GM12878 (cell line): Measurements from ENCODE around the gene KCTD2. TPM values are rescaled to one million over a fixed set of nuclear protein-coding genes. Genes with fewer than 3 reads are reported as not detected.

Experiments used
- ASH2L ChIP-seq: fragments of 300-600, 200-600 bp; sonication (generic); IDR thresholded peaks from 2 replicates; pipeline ENCODE4 v1.6.1; 2017; ENCODE audit warnings: low read depth, mild to moderate bottlenecking, borderline replicate concordance
- BACH1 ChIP-seq: fragments of 450-650 bp; IDR thresholded peaks from 2 replicates; pipeline ENCODE4 v1.6.1; 2017; ENCODE audit warnings: mild to moderate bottlenecking, borderline replicate concordance
- BCL3 ChIP-seq: IDR thresholded peaks from 2 replicates; pipeline ENCODE4 v1.6.1; 2011; ENCODE audit warnings: borderline replicate concordance, low read depth, mild to moderate bottlenecking, moderate library complexity, low read length; ENCODE audit not compliant: insufficient read depth, poor library complexity, severe bottlenecking
- CHD1 ChIP-seq: IDR thresholded peaks from 2 replicates; pipeline ENCODE4 v1.6.1; 2012; ENCODE audit warnings: low read depth, low read length, improper control_type of control experiment
- DPF2 ChIP-seq: fragments of 450-650 bp; IDR thresholded peaks from 2 replicates; pipeline ENCODE4 v1.6.1; 2017; ENCODE audit warnings: mild to moderate bottlenecking
- ESRRA ChIP-seq: IDR thresholded peaks from 2 replicates; pipeline ENCODE4 v1.6.1; 2012; ENCODE audit warnings: mild to moderate bottlenecking, low read length, improper control_type of control experiment
- IKZF2 ChIP-seq, 2 experiments: fragments of 450-650 bp; IDR thresholded peaks; 2 replicates each; pipeline ENCODE4 v1.6.1; 2017; ENCODE audit warnings: mild to moderate bottlenecking in 2 of 2, moderate library complexity in 2 of 2
- JUND ChIP-seq: IDR thresholded peaks from 2 replicates; pipeline ENCODE4 v1.6.1; 2012; ENCODE audit warnings: low read depth, mild to moderate bottlenecking, low read length, improper control_type of control experiment, moderate library complexity
- MYB ChIP-seq: fragments of 150-350 bp; IDR thresholded peaks from 2 replicates; pipeline ENCODE4 v1.6.1; 2014; ENCODE audit warnings: mild to moderate bottlenecking, low read depth, low read length, borderline replicate concordance
- PAX8 ChIP-seq: fragments of 450-650 bp; IDR thresholded peaks from 2 replicates; pipeline ENCODE4 v1.6.1; 2017; ENCODE audit warnings: mild to moderate bottlenecking, moderate library complexity
- PBX3 ChIP-seq: IDR thresholded peaks from 2 replicates; pipeline ENCODE4 v1.6.1; 2011; ENCODE audit warnings: mild to moderate bottlenecking, low read depth, low read length, moderate library complexity; ENCODE audit not compliant: insufficient replicate concordance
- REST ChIP-seq: IDR thresholded peaks from 2 replicates; pipeline ENCODE4 v1.6.1; 2012; ENCODE audit warnings: mild to moderate bottlenecking, low read depth, low read length
- SIX5 ChIP-seq: IDR thresholded peaks from 2 replicates; pipeline ENCODE4 v1.6.1; 2011; ENCODE audit warnings: mild to moderate bottlenecking, low read depth, low read length, moderate library complexity; ENCODE audit not compliant: severe bottlenecking
- SMAD5 ChIP-seq: IDR thresholded peaks from 2 replicates; pipeline ENCODE4 v1.6.1; 2016; ENCODE audit warnings: antibody characterized with exemption, low read depth
- SRF ChIP-seq, 2 experiments: IDR thresholded peaks; 2 replicates each; pipeline ENCODE4 v1.6.1; 2011; ENCODE audit warnings: low read depth in 2 of 2, low read length in 2 of 2, mild to moderate bottlenecking in 1 of 2, moderate library complexity in 1 of 2
- USF2 ChIP-seq: IDR thresholded peaks from 2 replicates; pipeline ENCODE4 v1.6.1; 2011; ENCODE audit warnings: low read depth, low read length, improper control_type of control experiment, borderline replicate concordance
- ZBTB33 ChIP-seq: fragments of 450-650 bp; IDR thresholded peaks from 2 replicates; pipeline ENCODE4 v1.6.1; 2017; ENCODE audit warnings: mild to moderate bottlenecking
- ZNF217 ChIP-seq: fragments of 450-650 bp; IDR thresholded peaks from 2 replicates; pipeline ENCODE4 v1.6.1; 2017; ENCODE audit warnings: antibody characterized with exemption, mild to moderate bottlenecking
- ZNF24 ChIP-seq: fragments of 450-650 bp; IDR thresholded peaks from 2 replicates; pipeline ENCODE4 v1.6.1; 2017; ENCODE audit warnings: antibody characterized with exemption, mild to moderate bottlenecking
- ZNF622 ChIP-seq: fragments of 450-650 bp; IDR thresholded peaks from 2 replicates; pipeline ENCODE4 v1.6.1; 2017; ENCODE audit warnings: mild to moderate bottlenecking, inconsistent platforms
- polyA plus RNA-seq, 11 experiments: library from polyadenylated mRNA; depleted of rRNA in 4 of 11; unstranded in 6 of 11; stranded (reverse) in 5 of 11; fragments of >200 nt; fragmentation: Nextera tagmentation in 4 of 11; fragmentation: Illumina TruSeq in 1 of 11; extraction: Ambion mirVana in 4 of 11; extraction: Trizol in 1 of 11; gene quantifications; 1 replicate in 1 of 11; 2 replicates in 10 of 11; pipeline versions ENCODE4 v1.2.1 to v1.2.3, GENCODE V29; 2011 to 2016; ENCODE audit warnings: inconsistent platforms in 2 of 11, missing spikeins in 2 of 11, low read depth in 1 of 11
- total RNA-seq, 4 experiments: library from RNA; depleted of rRNA in 3 of 4; stranded (reverse); fragments of >200 nt in 3 of 4; fragmentation: Illumina TruSeq in 1 of 4; extraction: Trizol in 1 of 4; gene quantifications; 2 replicates each; pipeline versions ENCODE4 v1.2.1 to v1.2.3, GENCODE V29; 2013 to 2021

Gene KCTD2
- total and polyA plus RNA-seq, 10 of the 15 experiments (the other 5 are each of a cell fraction or from before 2014, with no cell fraction given): 1.5 to 27.5 (median 13.7) TPM

GRCh38 chr17:75046407-75047289 lies at the start of gene KCTD2, which contains the start of gene ATP5PD (continued):
- TF ChIP-seq MYB (no peak), CHD1 (peak; percentile 96), SRF (IDR thresholded peaks at IDR 0.05; ENCODE audit: low read depth in 2 of 2, low read length in 2 of 2) (0 out of 4 replicates have a peak, but pooled peaks of 1 of the 2 experiments have one; percentile 2), ZBTB33 (no peak), JUND (peak; percentile 98), ZNF24 (no peak), BACH1 (peak; percentile 40), BCL3 (no peak), ZNF217 (no peak), ASH2L (no peak), IKZF2 (IDR thresholded peaks at IDR 0.05) (peak in 1 of 2 experiments; percentile 13; a peak in 1 of 4 replicates), PAX8 (no peak), REST (no peak), DPF2 (peak; percentile 77), SMAD5 (peak; percentile 92), ESRRA (no peak), PBX3 (peak; percentile 90), SIX5 (peak; percentile 43), USF2 (no peak), ZNF622 (no peak)
